ENCODE data around the gene CADPS.

DNA sequence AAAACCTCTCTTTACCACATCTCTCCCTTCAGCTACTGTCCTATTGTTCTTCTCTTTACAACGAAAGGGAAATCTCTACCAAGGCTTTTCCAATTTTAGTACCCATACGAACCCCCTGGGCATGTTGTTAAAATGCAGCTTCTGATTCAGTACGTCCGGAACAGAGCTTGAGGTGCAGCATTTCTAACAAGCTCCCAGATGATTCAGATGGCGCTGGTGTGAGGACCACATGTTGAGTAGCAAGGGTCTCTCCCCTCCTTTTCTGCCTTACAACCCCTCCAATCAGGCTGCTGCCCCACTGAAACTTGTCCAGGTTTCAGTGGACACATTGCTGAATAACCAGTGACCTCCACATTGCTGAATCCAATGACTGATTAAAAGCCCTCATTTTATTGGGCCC is 324.8 kb downstream of the CADPS start:
- TF ChIP-seq, protein P1, sequence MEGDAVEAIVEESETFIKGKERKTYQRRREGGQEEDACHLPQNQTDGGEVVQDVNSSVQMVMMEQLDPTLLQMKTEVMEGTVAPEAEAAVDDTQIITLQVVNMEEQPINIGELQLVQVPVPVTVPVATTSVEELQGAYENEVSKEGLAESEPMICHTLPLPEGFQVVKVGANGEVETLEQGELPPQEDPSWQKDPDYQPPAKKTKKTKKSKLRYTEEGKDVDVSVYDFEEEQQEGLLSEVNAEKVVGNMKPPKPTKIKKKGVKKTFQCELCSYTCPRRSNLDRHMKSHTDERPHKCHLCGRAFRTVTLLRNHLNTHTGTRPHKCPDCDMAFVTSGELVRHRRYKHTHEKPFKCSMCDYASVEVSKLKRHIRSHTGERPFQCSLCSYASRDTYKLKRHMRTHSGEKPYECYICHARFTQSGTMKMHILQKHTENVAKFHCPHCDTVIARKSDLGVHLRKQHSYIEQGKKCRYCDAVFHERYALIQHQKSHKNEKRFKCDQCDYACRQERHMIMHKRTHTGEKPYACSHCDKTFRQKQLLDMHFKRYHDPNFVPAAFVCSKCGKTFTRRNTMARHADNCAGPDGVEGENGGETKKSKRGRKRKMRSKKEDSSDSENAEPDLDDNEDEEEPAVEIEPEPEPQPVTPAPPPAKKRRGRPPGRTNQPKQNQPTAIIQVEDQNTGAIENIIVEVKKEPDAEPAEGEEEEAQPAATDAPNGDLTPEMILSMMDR (conservative IDR thresholded peaks at IDR 0.05) = no peak
- no peak for TF ChIP-seq ZFX (IDR thresholded peaks at IDR 0.05)
